Endothelial cell of umbilical vein (primary cell): Measurements from ENCODE around the gene C2orf81. TPM values are rescaled to one million over a fixed set of nuclear protein-coding genes. Genes with fewer than 3 reads are reported as not detected.

Experiments
- BruUV-seq: library from RNA; stranded (reverse); fragments of 400-500 nt; replicated peaks from 2 replicates; lab custom pipeline; 2021; lab: Mats Ljungman, UMichigan
- CTCF ChIA-PET: fragments of 300-600, 350-600 bp; sonication (Branson Sonifier 250); formaldehyde crosslinking; loops from one replicate; lab custom pipeline; 2021; ENCODE audit warnings: antibody characterized with exemption, inconsistent platforms; lab: Charles Lee
- POLR2A ChIA-PET: fragments of 300-600, 350-600 bp; sonication (Branson Sonifier 250); formaldehyde crosslinking; loops from one replicate; lab custom pipeline; 2021; ENCODE audit warnings: antibody characterized with exemption, inconsistent platforms; lab: Charles Lee
- DNase-seq: peaks from one replicate; pipeline ENCODE4 v3.0.0-alpha.2; 2011; ENCODE audit warnings: low read depth, low spot score
- FAIRE-seq: peaks from 2 replicates; lab custom pipeline; 2011; peaks lifted over from hg19 to GRCh38; lab: Jason Lieb, UNC
- H2AFZ ChIP-seq: 2 replicates; pipeline ENCODE4 v1.6.0; 2012; ENCODE audit warnings: low read depth, low read length, control low read depth, inconsistent platforms
- H3K27ac ChIP-seq: 2 replicates; pipeline ENCODE4 v1.5.1; 2011; ENCODE audit warnings: low read depth, mild to moderate bottlenecking, control low read depth, low read length, moderate library complexity; ENCODE audit not compliant: insufficient read depth
- H3K27me3 ChIP-seq, 2 experiments: 2 replicates each; pipeline versions ENCODE4 v1.6.0 to v1.6.1; 2011; ENCODE audit warnings: low read length in 2 of 2, mixed read lengths in 1 of 2; ENCODE audit not compliant: control insufficient read depth in 2 of 2, insufficient read depth in 2 of 2
- H3K36me3 ChIP-seq, 2 experiments: 2 replicates in 1 of 2; 3 replicates in 1 of 2; pipeline ENCODE4 v1.5.1; 2011; ENCODE audit warnings: low read length in 2 of 2, mild to moderate bottlenecking in 1 of 2, moderate library complexity in 1 of 2; ENCODE audit not compliant: control insufficient read depth in 2 of 2, insufficient read depth in 2 of 2; ENCODE audit errors: extremely low read depth in 1 of 2
- H3K4me1 ChIP-seq: 3 replicates; pipeline ENCODE4 v1.5.1; 2011; ENCODE audit warnings: mild to moderate bottlenecking, low read length; ENCODE audit not compliant: control insufficient read depth, insufficient read depth; ENCODE audit errors: extremely low read depth
- H3K4me2 ChIP-seq: 2 replicates; pipeline ENCODE4 v1.6.1; 2011; ENCODE audit warnings: low read length, control low read depth, mixed read lengths; ENCODE audit not compliant: insufficient read depth
- H3K4me3 ChIP-seq, 3 experiments: fragments of 200-600 bp in 1 of 3; sonication (generic), shearing (Covaris generic) in 1 of 3; replicated peaks in 1 of 3; 2 replicates each; pipeline ENCODE4 v1.5.1; 2011 to 2016; ENCODE audit warnings: control low read depth in 3 of 3, low read length in 3 of 3, mild to moderate bottlenecking in 2 of 3, inconsistent platforms in 1 of 3, low read depth in 1 of 3, moderate library complexity in 1 of 3; ENCODE audit not compliant: insufficient read depth in 1 of 3
- H3K79me2 ChIP-seq: 2 replicates; pipeline ENCODE4 v1.6.0; 2012; ENCODE audit warnings: low read length, inconsistent platforms; ENCODE audit not compliant: control insufficient read depth, insufficient read depth
- H3K9ac ChIP-seq: replicated peaks from 2 replicates; pipeline ENCODE3; 2011; ENCODE audit warnings: low read length, control low read depth; ENCODE audit not compliant: insufficient read depth; ENCODE audit errors: extremely low read depth
- H3K9me1 ChIP-seq: replicated peaks from 3 replicates; pipeline ENCODE4 v1.6.0; 2011; ENCODE audit warnings: mild to moderate bottlenecking, low read length; ENCODE audit not compliant: control insufficient read depth, insufficient read depth; ENCODE audit errors: extremely low read depth
- H3K9me3 ChIP-seq: replicated peaks from 2 replicates; pipeline ENCODE4 v1.5.1; 2012; ENCODE audit warnings: low read length, inconsistent platforms; ENCODE audit not compliant: control insufficient read depth, insufficient read depth
- H4K20me1 ChIP-seq: replicated peaks from 2 replicates; pipeline ENCODE3; 2011; ENCODE audit warnings: mild to moderate bottlenecking, low read length; ENCODE audit not compliant: control insufficient read depth, insufficient read depth; ENCODE audit errors: extremely low read depth
- EZH2 ChIP-seq: IDR thresholded peaks from 2 replicates; pipeline ENCODE4 v1.6.1; 2012; ENCODE audit warnings: borderline replicate concordance, low read depth, mild to moderate bottlenecking, moderate library complexity, low read length, inconsistent platforms; ENCODE audit not compliant: severe bottlenecking
- FOS ChIP-seq: IDR thresholded peaks from 2 replicates; pipeline ENCODE4 v1.6.1; 2011; ENCODE audit warnings: mild to moderate bottlenecking, low read length, moderate library complexity, borderline replicate concordance; ENCODE audit not compliant: insufficient read depth
- GATA2 ChIP-seq: IDR thresholded peaks from 2 replicates; pipeline ENCODE4 v1.7.0; 2011; ENCODE audit warnings: low read depth, mild to moderate bottlenecking, moderate library complexity, mixed read lengths, low read length; ENCODE audit not compliant: insufficient read length, insufficient read depth
- JUN ChIP-seq: IDR thresholded peaks from 2 replicates; pipeline ENCODE4 v1.6.1; 2011; ENCODE audit warnings: borderline replicate concordance, low read depth; ENCODE audit not compliant: insufficient read length, insufficient read depth
- MYC ChIP-seq: IDR thresholded peaks from one replicate; pipeline ENCODE4 v1.6.1; 2011; ENCODE audit warnings: mild to moderate bottlenecking, low read depth, low read length
- POLR2A ChIP-seq: IDR thresholded peaks from 2 replicates; pipeline ENCODE4 v1.6.1; 2012; ENCODE audit warnings: low read depth, mild to moderate bottlenecking, control low read depth, low read length
- POLR2AphosphoS5 ChIP-seq: IDR thresholded peaks from 2 replicates; pipeline ENCODE4 v1.6.1; 2012; ENCODE audit warnings: low read depth, mild to moderate bottlenecking, control low read depth, low read length, moderate library complexity; ENCODE audit not compliant: insufficient read depth
- dilution Hi-C: fragments of 300-500 bp; cut with MboI; formaldehyde crosslinking; loops from one replicate; pipeline ENCODE4 v1.15.0; 2019; ENCODE audit warnings: low sequenced_read_pairs; ENCODE audit not compliant: extremely low pct_ligation_motif_present
- intact Hi-C: fragments of 100-400 bp; cut with micrococcal nuclease; formaldehyde crosslinking; loops from one replicate; pipeline ENCODE4 v1.10.0; 2022
- polyA plus RNA-seq, 4 experiments: library from polyadenylated mRNA; depleted of rRNA in 3 of 4; stranded (reverse) in 3 of 4; unstranded in 1 of 4; fragments of >200 nt; gene quantifications; 2 replicates each; pipeline versions ENCODE4 v1.2.1 to v1.2.3, GENCODE V29; 2011 to 2012; ENCODE audit warnings: missing spikeins in 1 of 4
- total RNA-seq: library from RNA; stranded (reverse); gene quantifications from 2 replicates; pipeline ENCODE4 v1.2.3, GENCODE V29; 2021
- TF ChIP-seq, protein P1 (sequence below), 2 donors: IDR thresholded peaks; 1 replicate in 1 of 2; 2 replicates in 1 of 2; pipeline ENCODE4 v1.5.1; 2011; ENCODE audit warnings: low read length in 2 of 2, mild to moderate bottlenecking in 2 of 2, moderate library complexity in 2 of 2, control low read depth in 1 of 2, inconsistent platforms in 1 of 2, low read depth in 1 of 2; ENCODE audit not compliant: insufficient read depth in 1 of 2; ENCODE audit errors: extremely low read depth in 1 of 2
- TF ChIP-seq, protein P2 (sequence below): IDR thresholded peaks from 2 replicates; pipeline ENCODE4 v1.6.1; 2011; ENCODE audit not compliant: insufficient read depth, insufficient read length

Gene C2orf81
- total and polyA plus RNA-seq, 2 donors (not counting 3 experiments of a cell fraction or from before 2014, with no cell fraction given) = 0.17 to 0.71 TPM

DNA sequence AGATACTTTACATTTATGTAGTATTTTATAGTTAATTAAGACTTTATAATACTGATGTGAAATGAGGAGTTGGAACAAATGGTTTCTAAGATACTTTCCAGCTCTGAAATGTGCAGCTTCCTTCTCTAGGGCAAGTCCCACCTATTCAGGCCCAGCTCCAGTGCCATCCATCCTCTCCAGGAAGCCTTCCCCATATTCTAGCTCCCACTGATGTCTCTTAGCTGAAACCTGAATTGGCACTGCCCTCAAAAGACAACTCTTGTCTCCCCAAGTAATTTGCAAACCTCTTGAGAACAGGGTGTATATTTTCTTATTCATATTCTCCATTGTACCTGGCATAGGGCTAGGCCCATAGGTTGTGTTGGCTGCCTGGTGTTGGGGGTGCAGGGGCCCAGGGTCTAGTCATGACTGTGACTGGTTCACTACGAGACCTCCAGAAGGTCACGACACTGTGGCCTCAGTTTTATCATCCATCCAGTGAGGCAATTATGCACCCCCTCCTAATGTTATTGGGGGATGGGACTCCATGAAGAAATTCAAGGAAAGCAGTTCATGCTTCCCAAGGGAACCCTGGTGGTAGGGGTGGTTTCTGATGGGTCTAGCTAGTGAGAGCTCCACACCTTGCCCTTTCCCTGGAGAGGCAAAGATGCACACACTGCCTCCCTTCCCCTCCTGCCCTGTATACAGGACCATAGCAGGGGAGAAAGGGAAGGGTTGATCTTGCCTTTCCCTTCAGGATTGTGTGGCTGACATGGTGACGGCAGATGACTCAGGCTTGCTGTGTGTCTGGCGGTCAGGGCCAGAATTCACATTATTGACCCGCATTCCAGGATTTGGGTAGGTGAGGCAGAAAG, 2.9 kb upstream of the C2orf81 start:
- no peaks in the 10 kb centered on the region for H3K9me3 ChIP-seq
- H3K4me1 ChIP-seq = peaks cover 9% of the 10 kb centered on the region
- no peaks in the 10 kb centered on the region for H3K9me1 ChIP-seq
- no peak for FAIRE-seq
- H3K4me2 ChIP-seq = no peak overlapping the region
- TF ChIP-seq, protein P1, sequence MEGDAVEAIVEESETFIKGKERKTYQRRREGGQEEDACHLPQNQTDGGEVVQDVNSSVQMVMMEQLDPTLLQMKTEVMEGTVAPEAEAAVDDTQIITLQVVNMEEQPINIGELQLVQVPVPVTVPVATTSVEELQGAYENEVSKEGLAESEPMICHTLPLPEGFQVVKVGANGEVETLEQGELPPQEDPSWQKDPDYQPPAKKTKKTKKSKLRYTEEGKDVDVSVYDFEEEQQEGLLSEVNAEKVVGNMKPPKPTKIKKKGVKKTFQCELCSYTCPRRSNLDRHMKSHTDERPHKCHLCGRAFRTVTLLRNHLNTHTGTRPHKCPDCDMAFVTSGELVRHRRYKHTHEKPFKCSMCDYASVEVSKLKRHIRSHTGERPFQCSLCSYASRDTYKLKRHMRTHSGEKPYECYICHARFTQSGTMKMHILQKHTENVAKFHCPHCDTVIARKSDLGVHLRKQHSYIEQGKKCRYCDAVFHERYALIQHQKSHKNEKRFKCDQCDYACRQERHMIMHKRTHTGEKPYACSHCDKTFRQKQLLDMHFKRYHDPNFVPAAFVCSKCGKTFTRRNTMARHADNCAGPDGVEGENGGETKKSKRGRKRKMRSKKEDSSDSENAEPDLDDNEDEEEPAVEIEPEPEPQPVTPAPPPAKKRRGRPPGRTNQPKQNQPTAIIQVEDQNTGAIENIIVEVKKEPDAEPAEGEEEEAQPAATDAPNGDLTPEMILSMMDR (IDR thresholded peaks at IDR 0.05; ENCODE audit: extremely low read depth in 1 of 2, insufficient read depth in 1 of 2, low read depth in 1 of 2, low read length in 2 of 2) = no peak
- no peak for TF ChIP-seq POLR2AphosphoS5
- no peak for TF ChIP-seq MYC
- no peak for TF ChIP-seq JUN
- TF ChIP-seq GATA2 = no peak
- TF ChIP-seq, protein P2, sequence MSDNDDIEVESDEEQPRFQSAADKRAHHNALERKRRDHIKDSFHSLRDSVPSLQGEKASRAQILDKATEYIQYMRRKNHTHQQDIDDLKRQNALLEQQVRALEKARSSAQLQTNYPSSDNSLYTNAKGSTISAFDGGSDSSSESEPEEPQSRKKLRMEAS = no peak
- no peak for TF ChIP-seq FOS
- no peak for TF ChIP-seq EZH2
- no peak for TF ChIP-seq POLR2A
- peaks cover 5 to 9% of the 10 kb centered on the region in 2 experiments for H3K27me3 ChIP-seq
- dilution Hi-C loops = no loop called here
- no peak overlapping the region for H3K27ac ChIP-seq
- intact Hi-C loops = no loop called here
- no peaks in the 10 kb centered on the region for H4K20me1 ChIP-seq
- no peaks in the 10 kb centered on the region for H3K79me2 ChIP-seq
- DNase-seq = no peak
- no peak overlapping the region for H3K9ac ChIP-seq
- ChIA-PET CTCF (interaction anchor here (1.0 kb wide), 1 partner anchor 30 kb away, joined by 3 read pairs; no protein-coding TSS in a partner anchor), POLR2A (no interaction called here)
- no peak overlapping the region for H2AFZ ChIP-seq
- BruUV-seq = no TSS peak
- H3K36me3 ChIP-seq = peaks cover 4 to 24% of the 10 kb centered on the region in 2 experiments
- H3K4me3 ChIP-seq = no peak overlapping the region
